Measurements from ENCODE around the gene CADM1. TPM values are rescaled to one million over a fixed set of nuclear protein-coding genes. Genes with fewer than 3 reads are reported as not detected.

The CADM1 gene
- total and polyA plus RNA-seq, 2 donors (not counting 3 experiments of a cell fraction or from before 2014, with no cell fraction given): 0.52 to 2.6 TPM

DNA sequence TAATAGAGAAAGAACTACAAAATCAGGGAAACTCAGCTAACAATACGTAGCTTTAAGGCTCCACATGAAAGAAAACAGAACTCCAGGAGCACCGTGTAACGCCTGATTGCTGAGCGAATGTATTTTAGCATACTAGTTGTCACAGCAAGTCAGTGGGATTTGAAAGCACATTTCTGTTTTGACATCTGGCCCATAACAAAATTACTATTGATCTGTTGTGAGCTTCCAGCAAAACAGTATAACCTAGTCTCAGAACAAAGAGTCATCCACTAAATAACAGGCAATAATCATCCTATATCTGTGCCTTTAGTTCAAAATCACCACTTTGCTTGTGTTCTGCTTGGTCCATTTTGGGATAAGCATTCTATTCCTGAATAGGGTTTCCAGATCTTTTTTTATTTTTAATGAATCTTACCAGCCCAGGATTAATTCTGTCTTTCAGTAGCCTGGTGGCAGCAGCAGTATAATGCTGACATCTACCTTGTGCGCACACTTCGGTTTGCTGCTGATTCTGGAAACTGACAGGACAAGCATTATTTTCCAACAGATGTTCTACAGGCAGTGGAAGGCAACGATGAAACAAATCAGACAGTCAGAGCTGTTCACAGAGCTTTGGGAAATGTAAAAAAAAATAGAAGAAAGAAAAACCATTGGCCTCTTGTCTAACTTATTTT is 66.2 kb downstream of the CADM1 start:
- Histone ChIP-seq H3K9ac (replicated peaks; ENCODE audit: extremely low read depth, insufficient read depth, low read length) (no peak overlapping the region), H3K4me2 (ENCODE audit: insufficient read depth, low read length) (no peak overlapping the region), H3K36me3 (ENCODE audit: control insufficient read depth in 2 of 2, extremely low read depth in 1 of 2, insufficient read depth in 2 of 2, low read length in 2 of 2) (no peaks in the 10 kb centered on the region), H3K9me3 (replicated peaks; ENCODE audit: control insufficient read depth, insufficient read depth, low read length) (no peaks in the 10 kb centered on the region), H2AFZ (ENCODE audit: low read depth, low read length) (no peak overlapping the region), H3K4me3 (replicated peaks in 1 of 3; ENCODE audit: insufficient read depth in 1 of 3, low read depth in 1 of 3, low read length in 3 of 3) (no peak overlapping the region), H3K79me2 (ENCODE audit: control insufficient read depth, insufficient read depth, low read length) (no peaks in the 10 kb centered on the region), H3K27me3 (ENCODE audit: control insufficient read depth in 2 of 2, insufficient read depth in 2 of 2, low read length in 2 of 2) (no peaks in the 10 kb centered on the region), H3K9me1 (replicated peaks; ENCODE audit: control insufficient read depth, extremely low read depth, insufficient read depth, low read length) (no peaks in the 10 kb centered on the region), H3K4me1 (ENCODE audit: control insufficient read depth, extremely low read depth, insufficient read depth, low read length) (no peaks in the 10 kb centered on the region), H3K27ac (ENCODE audit: insufficient read depth, low read depth, low read length) (no peak overlapping the region), H4K20me1 (replicated peaks; ENCODE audit: control insufficient read depth, extremely low read depth, insufficient read depth, low read length) (no peaks in the 10 kb centered on the region)
- TF ChIP-seq FOS (IDR thresholded peaks at IDR 0.05; ENCODE audit: borderline replicate concordance, insufficient read depth, low read length) (no peak), MYC (IDR thresholded peaks at IDR 0.05; ENCODE audit: low read depth, low read length) (no peak), POLR2AphosphoS5 (IDR thresholded peaks at IDR 0.05; ENCODE audit: insufficient read depth, low read depth, low read length) (no peak)
- TF ChIP-seq, protein P1, sequence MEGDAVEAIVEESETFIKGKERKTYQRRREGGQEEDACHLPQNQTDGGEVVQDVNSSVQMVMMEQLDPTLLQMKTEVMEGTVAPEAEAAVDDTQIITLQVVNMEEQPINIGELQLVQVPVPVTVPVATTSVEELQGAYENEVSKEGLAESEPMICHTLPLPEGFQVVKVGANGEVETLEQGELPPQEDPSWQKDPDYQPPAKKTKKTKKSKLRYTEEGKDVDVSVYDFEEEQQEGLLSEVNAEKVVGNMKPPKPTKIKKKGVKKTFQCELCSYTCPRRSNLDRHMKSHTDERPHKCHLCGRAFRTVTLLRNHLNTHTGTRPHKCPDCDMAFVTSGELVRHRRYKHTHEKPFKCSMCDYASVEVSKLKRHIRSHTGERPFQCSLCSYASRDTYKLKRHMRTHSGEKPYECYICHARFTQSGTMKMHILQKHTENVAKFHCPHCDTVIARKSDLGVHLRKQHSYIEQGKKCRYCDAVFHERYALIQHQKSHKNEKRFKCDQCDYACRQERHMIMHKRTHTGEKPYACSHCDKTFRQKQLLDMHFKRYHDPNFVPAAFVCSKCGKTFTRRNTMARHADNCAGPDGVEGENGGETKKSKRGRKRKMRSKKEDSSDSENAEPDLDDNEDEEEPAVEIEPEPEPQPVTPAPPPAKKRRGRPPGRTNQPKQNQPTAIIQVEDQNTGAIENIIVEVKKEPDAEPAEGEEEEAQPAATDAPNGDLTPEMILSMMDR (IDR thresholded peaks at IDR 0.05; ENCODE audit: extremely low read depth in 1 of 2, insufficient read depth in 1 of 2, low read depth in 1 of 2, low read length in 2 of 2): no peak
- TF ChIP-seq, protein P2, sequence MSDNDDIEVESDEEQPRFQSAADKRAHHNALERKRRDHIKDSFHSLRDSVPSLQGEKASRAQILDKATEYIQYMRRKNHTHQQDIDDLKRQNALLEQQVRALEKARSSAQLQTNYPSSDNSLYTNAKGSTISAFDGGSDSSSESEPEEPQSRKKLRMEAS (IDR thresholded peaks at IDR 0.05; ENCODE audit: insufficient read depth, insufficient read length): no peak
- ChIA-PET CTCF (no interaction called here), POLR2A (no interaction called here)
- intact Hi-C loops (cut with micrococcal nuclease) (no loop called here), dilution Hi-C loops (cut with MboI; ENCODE audit: extremely low pct_ligation_motif_present, low sequenced_read_pairs) (no loop called here)
- DNase-seq (ENCODE audit: low read depth, low spot score) (no peak), FAIRE-seq (no peak)
- BruUV-seq (replicated peaks): no TSS peak
